GM10266 (cell line): ENCODE results near the gene TMEM229B.

Source experiments
- DNase-seq: peaks from one replicate; pipeline ENCODE4 v3.0.0; 2012; ENCODE audit errors: extremely low spot score
- CTCF ChIP-seq: IDR thresholded peaks from 2 replicates; pipeline ENCODE4 v1.5.1; 2012; ENCODE audit warnings: mild to moderate bottlenecking, low read depth; ENCODE audit not compliant: control insufficient read depth, insufficient read depth; ENCODE audit errors: missing control alignments

Gene TMEM229B

GRCh38 chr14:67477926-67478799 is 10.4 kb downstream of the TMEM229B start:
- no peak for DNase-seq
- TF ChIP-seq CTCF, result no peak

- TF ChIP-seq CTCF, result no peak
- DNase-seq, result no peak
Measured at GRCh38 chr14:67474366-67474765, 14.2 kb downstream of the TMEM229B start.

GRCh38 chr14:67473290-67474082 is 15.0 kb downstream of the TMEM229B start:
- TF ChIP-seq CTCF, result no peak
- DNase-seq, result no peak

GRCh38 chr14:67472726-67473125 is 15.8 kb downstream of the TMEM229B start:
- DNase-seq, result no peak
- TF ChIP-seq CTCF, result no peak

- DNase-seq, result no peak
- no peak for TF ChIP-seq CTCF
Measured at GRCh38 chr14:67469954-67470353, 18.6 kb downstream of the TMEM229B start.

GRCh38 chr14:67468378-67468730 is 20.2 kb downstream of the TMEM229B start:
- no peak for DNase-seq
- TF ChIP-seq CTCF, result no peak

- no peak for TF ChIP-seq CTCF
Measured at GRCh38 chr14:67467134-67467533, 21.4 kb downstream of the TMEM229B start.

More at GRCh38 chr14:67467134-67467533, 21.4 kb downstream of the TMEM229B start:
- DNase-seq, result no peak
